Ishikawa (cell line): ENCODE results near the gene RPL10A.

Experiments used
- CEBPB ChIP-seq: IDR thresholded peaks from 2 replicates; pipeline ENCODE4 v1.6.1; 2012
- CREB1 ChIP-seq: IDR thresholded peaks from 2 replicates; pipeline ENCODE4 v1.6.1; 2012; ENCODE audit warnings: low read depth
- EGR1 ChIP-seq: IDR thresholded peaks from 2 replicates; pipeline ENCODE4 v1.6.1; 2012
- EP300 ChIP-seq: IDR thresholded peaks from 2 replicates; pipeline ENCODE4 v1.6.1; 2012; ENCODE audit warnings: borderline replicate concordance
- FOXM1 ChIP-seq: IDR thresholded peaks from 2 replicates; pipeline ENCODE4 v1.6.1; 2012; ENCODE audit warnings: low read depth, borderline replicate concordance
- NFIC ChIP-seq: IDR thresholded peaks from 2 replicates; pipeline ENCODE4 v1.6.1; 2012
- RAD21 ChIP-seq: IDR thresholded peaks from 2 replicates; pipeline ENCODE4 v1.6.1; 2012; ENCODE audit warnings: low read depth
- REST ChIP-seq: IDR thresholded peaks from 2 replicates; pipeline ENCODE4 v1.6.1; 2012; ENCODE audit warnings: low read depth, mild to moderate bottlenecking
- TAF1 ChIP-seq: IDR thresholded peaks from 2 replicates; pipeline ENCODE4 v1.6.1; 2012; ENCODE audit warnings: low read depth, mild to moderate bottlenecking
- TCF12 ChIP-seq: IDR thresholded peaks from 2 replicates; pipeline ENCODE4 v1.6.1; 2012; ENCODE audit warnings: low read depth
- TEAD4 ChIP-seq: IDR thresholded peaks from 2 replicates; pipeline ENCODE4 v1.6.1; 2012
- YY1 ChIP-seq: IDR thresholded peaks from 2 replicates; pipeline ENCODE4 v1.6.1; 2012; ENCODE audit warnings: low read depth
- ZBTB7A ChIP-seq: IDR thresholded peaks from 2 replicates; pipeline ENCODE4 v1.6.1; 2012; ENCODE audit warnings: low read depth
- TF ChIP-seq, protein P1 (sequence below): IDR thresholded peaks from 2 replicates; pipeline ENCODE4 v1.6.1; 2012
- TF ChIP-seq, protein P2 (sequence below): IDR thresholded peaks from 2 replicates; pipeline ENCODE4 v1.6.1; 2012

RPL10A gene

GRCh38 chr6:35441205-35441604, 27.0 kb upstream of the RPL10A start:
- TF ChIP-seq CREB1 (no peak), FOXM1 (no peak), EP300 (no peak), CEBPB (no peak), NFIC (no peak), TAF1 (no peak), ZBTB7A (no peak), TCF12 (no peak), TEAD4 (no peak), YY1 (no peak), RAD21 (no peak), REST (no peak), EGR1 (no peak)
- TF ChIP-seq, protein P1, sequence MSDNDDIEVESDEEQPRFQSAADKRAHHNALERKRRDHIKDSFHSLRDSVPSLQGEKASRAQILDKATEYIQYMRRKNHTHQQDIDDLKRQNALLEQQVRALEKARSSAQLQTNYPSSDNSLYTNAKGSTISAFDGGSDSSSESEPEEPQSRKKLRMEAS, result no peak
- TF ChIP-seq, protein P2, sequence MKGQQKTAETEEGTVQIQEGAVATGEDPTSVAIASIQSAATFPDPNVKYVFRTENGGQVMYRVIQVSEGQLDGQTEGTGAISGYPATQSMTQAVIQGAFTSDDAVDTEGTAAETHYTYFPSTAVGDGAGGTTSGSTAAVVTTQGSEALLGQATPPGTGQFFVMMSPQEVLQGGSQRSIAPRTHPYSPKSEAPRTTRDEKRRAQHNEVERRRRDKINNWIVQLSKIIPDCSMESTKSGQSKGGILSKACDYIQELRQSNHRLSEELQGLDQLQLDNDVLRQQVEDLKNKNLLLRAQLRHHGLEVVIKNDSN, result no peak

DNA sequence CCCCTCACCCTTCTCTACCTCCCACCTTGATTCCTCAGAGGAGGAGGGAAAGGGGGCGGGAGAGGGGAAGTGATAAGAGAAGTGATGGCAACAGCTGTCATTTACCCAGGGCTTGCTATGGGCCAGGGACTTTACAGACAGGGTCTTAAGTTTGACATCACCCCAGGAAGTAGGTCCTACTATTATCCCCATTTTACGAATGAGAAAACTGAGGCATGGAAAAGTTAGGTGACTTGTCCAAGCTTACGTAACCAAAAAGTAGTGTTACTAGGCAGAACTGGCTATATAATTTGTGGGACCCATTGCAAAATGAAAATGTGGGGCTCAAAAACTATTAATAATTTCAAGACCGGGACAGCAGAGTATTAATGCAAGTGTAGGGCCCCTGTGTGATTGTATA, 26.6 kb upstream of the RPL10A start:
- no peak for TF ChIP-seq TCF12
- TF ChIP-seq ZBTB7A, result no peak
- TF ChIP-seq EGR1, result no peak
- no peak for TF ChIP-seq RAD21
- no peak for TF ChIP-seq YY1
- TF ChIP-seq CREB1, result no peak
- no peak for TF ChIP-seq NFIC
- TF ChIP-seq FOXM1, result no peak
- TF ChIP-seq EP300, result no peak
- TF ChIP-seq REST, result no peak
- TF ChIP-seq, protein P1, result no peak
- TF ChIP-seq CEBPB, result no peak
- no peak for TF ChIP-seq TAF1

- TF ChIP-seq RAD21, result no peak
These were observed 25.5 kb upstream of the RPL10A start for GRCh38 chr6:35442693-35443092.

DNA sequence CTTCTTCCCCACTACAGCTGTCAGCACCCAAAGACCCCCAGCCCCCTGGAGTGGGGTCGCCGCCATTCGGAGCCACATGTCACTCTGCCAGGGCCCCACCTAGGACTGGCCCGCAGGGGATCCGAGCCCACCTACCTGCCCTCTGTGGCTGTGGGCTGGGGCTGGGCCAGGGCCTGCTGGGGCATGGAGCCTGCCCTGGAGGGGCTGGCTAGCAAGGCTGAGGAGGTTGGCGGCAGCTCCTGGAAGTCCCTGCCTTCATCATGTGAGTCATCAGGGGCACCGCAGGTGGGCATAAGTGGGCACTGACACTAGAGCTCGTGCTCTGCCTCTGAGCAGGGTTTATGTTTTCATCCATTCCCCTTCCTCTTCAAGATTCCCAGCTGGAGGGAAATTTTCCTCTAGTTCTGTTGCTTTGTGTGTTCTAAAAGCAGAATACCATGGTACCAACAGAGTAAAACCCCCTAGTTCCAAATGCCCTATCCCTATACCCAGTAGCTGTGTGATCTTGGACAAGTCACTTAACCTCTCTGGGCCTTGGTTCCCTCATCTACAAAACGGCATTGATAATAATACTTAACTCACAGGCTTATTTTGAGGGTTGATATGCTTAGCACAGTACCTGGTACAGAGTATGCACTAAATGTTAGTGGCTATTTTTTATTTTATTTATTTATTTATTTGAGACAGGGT, 24.7 kb upstream of the RPL10A start:
- TF ChIP-seq FOXM1 (no peak), ZBTB7A (peak; percentile 55), TEAD4 (0 out of 2 replicates have a peak, but pooled peaks have one; percentile 12), TCF12 (no peak), NFIC (peak; percentile 30; the same call in 1 of the 2 replicates)

- TF ChIP-seq, protein P1, result no peak
- TF ChIP-seq FOXM1 (no peak), CEBPB (no peak)
These were observed 22.5 kb upstream of the RPL10A start for GRCh38 chr6:35445691-35446090.

GRCh38 chr6:35448191-35448590, 20.0 kb upstream of the RPL10A start:
- TF ChIP-seq TCF12 (no peak), REST (no peak), EP300 (no peak), TEAD4 (no peak), NFIC (no peak), TAF1 (no peak)
- TF ChIP-seq, protein P1, result no peak
